Measurements from ENCODE around the gene DPEP1.
"Not testable (repeated sequence)": the region's sequence is repeated elsewhere in the genome, so short reads cannot be mapped to it uniquely, and the experiment has no call there.

The DPEP1 gene

GRCh38 chr16:89613231-89613953, at the start of gene DPEP1:
DPEP1 (plus strand) TSS chr16:89613642; CDS start chr16:89630411, 16,769 bp downstream.
- no peak for DNase-seq

GRCh38 chr16:89564476-89565255, 48.8 kb upstream of the DPEP1 start:
- peak; percentile 12 for DNase-seq

GRCh38 chr16:89565256-89565505, 48.3 kb upstream of the DPEP1 start:
- no peak for DNase-seq

- peak; percentile 51 for DNase-seq
Observed at GRCh38 chr16:89565506-89566372, 47.7 kb upstream of the DPEP1 start.

GRCh38 chr16:89567656-89568594, 45.5 kb upstream of the DPEP1 start:
- no peak for DNase-seq

GRCh38 chr16:89569506-89570341, 43.7 kb upstream of the DPEP1 start:
- DNase-seq, result no peak

- no peak for DNase-seq
Observed at GRCh38 chr16:89570342-89570923, 43.0 kb upstream of the DPEP1 start.

- DNase-seq, result not testable (repeated sequence)
Observed at GRCh38 chr16:89570983-89571598, 42.4 kb upstream of the DPEP1 start.

- DNase-seq, result no peak
Observed at GRCh38 chr16:89571636-89572035, 41.8 kb upstream of the DPEP1 start.

GRCh38 chr16:89572073-89572484, 41.4 kb upstream of the DPEP1 start:
- no peak for DNase-seq

GRCh38 chr16:89572485-89573205, 40.8 kb upstream of the DPEP1 start:
- DNase-seq, result no peak

GRCh38 chr16:89573826-89574680, 39.4 kb upstream of the DPEP1 start:
- DNase-seq, result no peak

GRCh38 chr16:89574681-89575246, 38.7 kb upstream of the DPEP1 start:
- DNase-seq, result peak; percentile 50

- DNase-seq, result peak; percentile 7
Observed at GRCh38 chr16:89575247-89576152, 37.9 kb upstream of the DPEP1 start, which contains the start of gene CPNE7. CPNE7 (plus strand) TSS chr16:89575758; CDS start chr16:89575898, 140 bp downstream.

- no peak for DNase-seq
Observed at GRCh38 chr16:89576153-89577054, 37.0 kb upstream of the DPEP1 start.
